HTERT RPE-1 (cell line): ENCODE results near the gene GOLGA1.
"Not testable (repeated sequence)": the region's sequence is repeated elsewhere in the genome, so short reads cannot be mapped to it uniquely, and the experiment has no call there.

Source experiments
- in situ Hi-C: fragments of 300-500 bp; cut with MboI; formaldehyde crosslinking; loops from 4 replicates; pipeline ENCODE4 v1.14.3; 2020; ENCODE audit warnings: low sequenced_read_pairs

Gene GOLGA1

GRCh38 chr9:124861342-124862229 is 79.3 kb downstream of the GOLGA1 start, which contains the start of the genes ARPC5L and RPL35:
Gene ARPC5L (plus strand): TSS chr9:124862130. CDS start chr9:124869291, 7,161 bp downstream.
Gene RPL35 (minus strand): TSS chr9:124861957. CDS start chr9:124861912, 45 bp downstream.
- in situ Hi-C loops = no loop called here

DNA sequence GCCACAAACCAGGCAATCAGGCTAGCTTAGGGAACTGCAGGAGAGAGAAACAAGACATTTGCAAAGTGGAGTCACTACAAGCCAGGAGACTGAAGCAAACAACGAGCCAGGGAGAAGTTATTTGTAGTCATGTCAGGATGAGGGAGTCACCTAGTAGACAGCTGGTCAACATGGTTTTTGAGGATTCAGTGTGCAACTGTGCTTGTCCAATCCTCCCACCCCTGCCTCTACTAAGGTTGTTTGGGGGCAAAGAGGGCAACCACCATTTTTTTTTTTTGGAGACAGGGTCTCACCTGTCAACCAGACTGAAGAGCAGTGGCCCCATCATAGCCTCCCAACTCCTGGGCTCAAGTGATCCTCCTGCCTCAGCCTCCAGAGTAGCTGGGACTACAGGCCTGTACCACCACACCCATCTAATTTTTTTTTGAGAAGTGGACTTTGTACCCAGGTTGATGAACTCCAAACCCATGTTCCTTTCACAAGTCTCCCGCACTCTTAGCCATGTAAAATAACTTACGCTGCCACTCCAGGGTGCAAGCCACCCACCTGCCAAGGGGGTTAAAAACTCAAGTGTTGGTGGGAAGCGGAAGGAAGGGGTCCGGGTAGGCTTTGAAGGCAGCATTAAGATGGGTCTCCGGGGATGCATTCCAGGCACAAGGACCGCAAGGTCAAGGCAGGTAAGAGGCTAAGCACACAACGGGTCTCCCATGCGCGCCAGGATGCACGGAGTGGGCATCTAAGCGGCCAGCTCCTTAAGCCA is 80.1 kb downstream of the GOLGA1 start:
- in situ Hi-C loops = no loop called here

GRCh38 chr9:124859803-124860581 is 80.9 kb downstream of the GOLGA1 start:
- in situ Hi-C loops = no loop called here

- in situ Hi-C loops = no loop called here
Measured at GRCh38 chr9:124858330-124859046, 82.4 kb downstream of the GOLGA1 start.

DNA sequence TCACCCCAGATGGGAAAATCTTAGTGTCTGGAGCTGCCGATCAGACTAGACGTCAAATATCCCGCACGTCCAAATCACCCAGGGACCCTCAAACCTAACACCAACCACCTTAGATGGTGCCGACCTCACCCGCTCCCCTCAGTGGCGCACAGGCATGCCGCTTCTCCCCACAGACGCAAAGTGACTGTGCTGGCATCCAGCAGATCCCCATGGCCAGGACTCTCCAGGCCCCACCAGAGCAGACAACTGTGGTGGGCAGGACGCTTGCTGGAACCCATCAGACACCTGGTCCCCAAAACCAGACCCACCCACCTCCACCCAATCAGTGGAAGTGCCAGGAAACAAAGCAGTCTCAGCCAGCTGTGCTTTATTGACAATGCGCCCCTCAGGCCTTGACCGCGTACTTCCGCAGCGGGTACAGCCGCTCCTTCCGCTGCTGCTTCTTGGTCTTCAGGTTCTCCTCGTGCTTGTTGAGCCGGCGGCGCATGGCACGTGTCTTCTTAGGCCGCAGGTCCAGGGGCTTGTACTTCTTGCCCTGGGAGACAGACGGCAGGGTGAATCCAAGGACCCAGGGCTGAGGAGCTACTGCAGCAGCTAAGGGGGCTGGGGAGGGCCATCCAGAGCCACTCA is 83.2 kb downstream of the GOLGA1 start:
- in situ Hi-C loops = no loop called here

DNA sequence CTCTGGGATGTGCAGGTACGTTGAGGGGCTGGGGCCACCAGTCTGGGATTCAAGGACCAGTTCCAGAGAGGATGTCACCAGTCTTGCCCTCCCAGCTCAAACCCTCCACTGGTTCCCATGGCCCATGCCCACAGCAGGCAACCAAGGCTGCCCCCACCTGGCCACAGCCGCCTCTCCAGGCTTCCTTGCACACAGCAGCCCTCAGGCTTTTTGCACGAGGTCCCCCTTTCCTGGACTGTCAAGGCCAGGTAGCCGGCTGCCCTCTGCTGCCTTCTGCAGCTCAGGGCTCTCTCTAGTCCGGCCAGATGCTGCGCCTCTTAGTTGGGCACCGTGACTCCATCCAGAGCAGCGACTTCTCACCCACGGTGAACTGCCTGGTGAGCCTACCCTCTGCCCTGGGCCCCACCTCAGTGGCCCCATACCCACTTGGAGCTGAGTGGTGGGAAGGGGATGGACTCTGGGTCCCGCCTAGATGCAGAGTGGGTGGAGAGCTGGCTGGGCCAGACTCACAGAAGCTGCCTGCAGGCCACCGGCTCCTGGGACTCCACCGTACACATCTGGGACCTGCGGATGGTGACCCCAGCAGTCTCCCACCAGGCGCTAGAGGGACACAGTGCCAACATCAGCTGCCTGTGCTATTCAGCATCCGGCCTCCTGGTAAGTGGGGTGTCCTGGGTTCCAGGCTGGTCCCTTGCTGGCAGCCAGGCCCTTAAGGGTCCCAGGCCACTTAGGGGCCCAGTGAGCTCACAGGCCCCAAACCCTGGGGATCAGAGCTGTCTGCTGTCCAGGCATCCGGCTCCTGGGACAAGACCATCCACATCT is 84.7 kb downstream of the GOLGA1 start:
- in situ Hi-C loops = no loop called here

GRCh38 chr9:124855566-124855943 is 85.3 kb downstream of the GOLGA1 start:
- in situ Hi-C loops = no loop called here

DNA sequence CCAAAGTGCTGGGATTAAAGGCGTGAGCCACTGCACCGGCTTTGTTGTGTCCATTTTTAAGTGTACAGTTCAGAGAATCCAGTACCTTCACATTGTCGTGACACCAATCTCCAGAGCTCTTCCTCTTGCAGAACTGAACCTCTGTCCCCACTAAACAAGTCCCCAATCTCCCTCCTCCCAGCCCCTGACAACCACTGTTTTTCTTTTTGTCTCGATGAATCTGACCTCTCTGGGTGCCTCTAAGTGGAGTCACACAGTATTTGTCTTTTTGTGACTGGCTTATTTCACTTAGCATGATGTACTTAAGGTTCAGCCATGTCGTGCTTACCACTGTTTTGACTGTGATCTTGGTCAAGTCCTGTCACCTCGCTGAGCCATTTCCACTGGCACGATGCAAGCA is 86.1 kb downstream of the GOLGA1 start:
- in situ Hi-C loops = no loop called here

DNA sequence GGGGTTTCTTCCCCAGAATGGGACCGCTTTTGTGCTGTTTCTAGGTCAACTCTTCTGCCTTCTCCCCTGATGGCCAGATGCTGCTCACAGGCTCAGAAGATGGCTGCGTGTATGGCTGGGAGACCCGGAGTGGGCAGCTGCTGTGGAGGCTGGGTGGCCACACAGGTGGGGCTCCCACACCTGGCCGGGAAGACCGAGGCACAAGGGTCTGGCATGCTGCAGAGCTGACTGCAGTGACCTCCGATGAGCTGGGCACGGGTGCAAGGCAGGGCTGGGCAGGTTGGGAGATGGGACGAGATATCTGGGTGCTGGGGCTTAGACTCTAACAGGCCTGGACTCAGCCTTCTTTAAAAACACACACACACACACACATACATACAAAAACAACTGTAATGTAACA is 86.7 kb downstream of the GOLGA1 start:
- in situ Hi-C loops = no loop called here

- in situ Hi-C loops = no loop called here
Measured at GRCh38 chr9:124853605-124854143, 87.2 kb downstream of the GOLGA1 start.

DNA sequence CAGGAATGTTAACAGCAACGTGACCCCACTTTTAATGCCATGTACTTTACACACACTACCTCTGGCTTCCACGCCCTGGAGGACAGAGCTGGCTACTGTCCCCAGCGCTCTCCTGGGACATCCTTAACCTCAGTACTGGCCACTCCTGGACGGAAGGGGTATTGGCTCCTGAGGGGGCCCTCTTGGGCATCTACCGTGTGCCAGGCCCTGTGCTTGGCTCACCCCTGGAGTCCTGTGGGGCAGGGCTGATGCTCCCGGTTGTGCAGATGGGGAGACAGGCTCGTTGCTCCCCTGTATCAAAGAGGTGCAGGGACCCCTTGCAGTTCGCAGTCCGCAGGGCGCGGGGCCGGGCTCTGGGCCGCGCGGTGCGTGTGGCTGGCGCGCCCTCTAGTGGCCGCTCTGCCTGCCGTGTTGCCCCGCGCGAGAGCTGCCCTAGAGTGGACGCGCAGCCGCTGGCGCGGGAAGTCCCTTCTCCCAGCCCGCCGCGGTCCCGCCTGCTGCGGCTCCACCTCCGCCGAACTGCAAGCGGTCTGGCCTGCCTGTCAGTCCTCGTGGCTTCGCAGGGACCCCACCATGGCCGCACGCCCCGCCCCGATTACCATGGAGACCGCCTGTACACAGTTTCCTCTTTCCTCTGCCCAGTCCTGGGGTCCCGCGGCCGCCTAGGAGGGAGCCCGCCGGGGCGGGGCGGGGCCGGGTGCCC is 87.9 kb downstream of the GOLGA1 start, which contains the start of gene WDR38:
Gene WDR38 (plus strand): TSS at position 632 of the 703 bp plus-strand sequence. CDS start 72 bp downstream, outside the sequence.
- in situ Hi-C loops = no loop called here

DNA sequence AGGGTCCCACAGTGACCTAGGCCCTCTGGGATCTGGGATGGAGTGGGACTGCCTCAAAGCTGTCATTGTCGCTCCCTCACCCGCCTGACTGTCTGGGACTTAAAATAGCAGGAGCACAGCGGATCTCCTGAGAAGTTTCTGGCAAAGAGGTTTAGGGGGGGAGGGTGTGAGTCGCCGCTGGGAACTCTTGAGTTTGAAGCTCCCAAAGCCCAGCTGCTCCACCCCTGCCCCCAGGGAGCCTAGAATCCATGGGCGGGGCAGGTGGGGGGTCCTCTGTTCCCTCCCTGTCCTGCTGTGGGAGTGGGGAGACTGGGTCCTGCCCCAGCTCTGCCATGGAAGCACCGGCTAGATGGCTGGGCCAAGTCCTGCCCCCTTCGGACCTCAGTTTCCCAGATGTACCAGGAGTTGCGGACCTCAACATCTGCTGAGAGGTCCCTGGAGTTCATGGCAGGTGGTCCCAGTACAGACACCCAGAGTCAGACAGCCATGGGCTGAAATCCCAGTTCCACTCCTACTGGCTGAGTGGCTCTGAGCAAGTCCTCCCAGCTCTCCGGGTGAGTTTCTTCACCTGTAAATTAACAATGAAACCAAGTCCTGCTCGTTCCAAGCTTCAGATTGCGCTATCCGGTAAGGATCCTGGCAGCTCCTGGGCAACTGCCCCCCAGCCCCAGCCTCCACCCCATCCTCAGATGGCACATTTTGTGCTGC is 88.6 kb downstream of the GOLGA1 start:
- in situ Hi-C loops = no loop called here

DNA sequence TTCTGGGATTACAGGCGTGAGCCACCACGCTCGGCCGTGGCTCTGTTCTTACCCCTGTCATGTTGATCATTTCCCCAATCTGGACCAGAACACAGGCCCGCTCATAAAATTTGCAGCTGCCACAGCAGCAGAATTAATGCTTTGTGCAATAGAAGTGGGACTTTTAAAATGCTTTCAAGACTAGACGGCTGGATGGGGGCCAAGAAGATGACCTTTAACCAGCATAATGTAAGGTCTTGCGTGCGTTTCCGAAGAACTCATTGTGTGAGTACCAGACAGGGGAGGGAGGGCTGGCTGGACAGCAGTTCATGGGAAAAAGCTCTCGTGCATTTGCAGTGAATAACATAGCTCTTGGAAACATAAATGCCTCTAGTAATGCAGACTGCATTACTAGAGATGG is 91.1 kb downstream of the GOLGA1 start:
- in situ Hi-C loops = no loop called here

DNA sequence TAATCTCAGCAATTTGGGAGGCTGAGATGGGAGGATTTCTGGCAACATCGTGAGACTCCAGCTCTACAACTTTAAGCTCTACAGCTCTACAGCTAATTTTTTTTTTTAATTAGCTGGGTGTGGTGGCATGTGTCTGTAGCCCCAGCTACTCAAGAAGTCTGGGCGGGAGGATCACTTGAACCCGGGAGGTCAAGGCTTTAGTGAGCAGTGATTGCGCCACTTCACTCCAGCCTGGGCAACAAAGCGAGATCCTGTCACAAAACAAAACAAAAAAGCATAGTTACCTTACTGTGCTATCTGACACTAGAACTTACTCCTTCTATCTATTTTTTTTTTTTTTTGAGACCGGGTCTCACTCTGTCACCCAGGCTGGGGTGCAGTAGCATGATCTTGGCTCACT is 93.9 kb downstream of the GOLGA1 start:
- in situ Hi-C loops = no loop called here

DNA sequence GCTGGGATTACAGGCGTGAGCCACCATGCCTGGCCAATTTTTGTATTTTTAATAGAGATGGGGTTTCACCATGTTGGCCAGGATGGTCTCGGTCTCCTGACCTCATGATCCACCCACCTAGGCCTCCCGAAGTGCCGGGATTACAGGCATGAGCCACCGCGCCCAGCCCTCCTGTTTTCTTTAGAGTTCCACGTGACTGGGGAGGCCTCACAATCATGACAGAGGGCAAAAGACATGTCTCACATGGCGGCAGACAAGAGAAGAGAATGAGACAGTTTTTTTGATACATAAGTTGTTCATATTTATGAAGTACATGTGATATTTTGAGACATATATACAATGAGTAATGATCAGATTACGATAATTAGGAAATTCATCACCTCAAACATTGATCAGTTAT is 94.4 kb downstream of the GOLGA1 start:
- in situ Hi-C loops = not testable (repeated sequence)

- in situ Hi-C loops = no loop called here
Measured at GRCh38 chr9:124844291-124844690, 96.6 kb downstream of the GOLGA1 start.

- in situ Hi-C loops = no loop called here
Measured at GRCh38 chr9:124843456-124844034, 97.3 kb downstream of the GOLGA1 start.
